ENCODE results near the gene CD79A.

The CD79A gene

DNA sequence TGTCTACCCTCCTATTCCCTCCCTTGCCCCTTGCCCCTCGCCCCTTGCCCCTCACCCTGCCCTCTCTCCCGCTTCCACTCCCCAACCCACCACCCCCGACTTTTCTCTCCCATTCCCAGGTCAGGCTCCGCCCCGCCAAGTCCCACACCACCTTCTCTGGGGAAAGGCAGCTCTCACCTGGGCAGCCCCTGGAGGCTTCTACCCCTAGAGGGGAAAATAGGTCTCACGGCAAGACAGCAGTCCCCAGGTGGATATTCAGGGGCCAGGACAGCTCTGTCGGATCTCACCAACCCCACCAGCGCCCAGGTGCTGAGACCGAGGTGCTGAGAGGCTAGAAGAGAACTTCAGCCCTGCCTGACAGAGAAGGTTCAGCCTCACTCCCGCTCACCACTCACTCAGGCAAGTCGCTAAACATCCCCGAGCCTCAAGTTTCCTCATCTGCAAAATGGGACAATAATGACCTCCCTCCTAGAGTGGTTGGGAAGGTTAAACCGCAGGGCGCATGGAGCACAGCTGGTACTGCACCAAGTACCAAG is 52.5 kb downstream of the CD79A start:
- no peaks in the 10 kb centered on the region for H3K9me3 ChIP-seq (ENCODE audit: control insufficient read depth, insufficient read depth, low read length)
- H3K36me3 ChIP-seq (ENCODE audit: control insufficient read depth, insufficient read depth, low read length) = no peaks in the 10 kb centered on the region
- no peak overlapping the region for H3K27ac ChIP-seq (ENCODE audit: low read depth, low read length)
- no peak overlapping the region for H3K4me3 ChIP-seq (ENCODE audit: low read depth, low read length)
- H3K9ac ChIP-seq (ENCODE audit: low read depth, low read length) = no peak overlapping the region
- H3K27me3 ChIP-seq (ENCODE audit: control insufficient read depth, insufficient read depth, low read length) = peaks cover 99% of the 10 kb centered on the region
- H3K4me1 ChIP-seq (ENCODE audit: control insufficient read depth, insufficient read depth, low read length) = peaks cover 13% of the 10 kb centered on the region

- H3K9me3 ChIP-seq (ENCODE audit: control insufficient read depth, insufficient read depth, low read length) = no peaks in the 10 kb centered on the region
- no peak overlapping the region for H3K9ac ChIP-seq (ENCODE audit: low read depth, low read length)
- H3K4me3 ChIP-seq (ENCODE audit: low read depth, low read length) = no peak overlapping the region
- H3K36me3 ChIP-seq (ENCODE audit: control insufficient read depth, insufficient read depth, low read length) = no peaks in the 10 kb centered on the region
- H3K27ac ChIP-seq (ENCODE audit: low read depth, low read length) = no peak overlapping the region
- H3K27me3 ChIP-seq (ENCODE audit: control insufficient read depth, insufficient read depth, low read length) = peaks cover 99% of the 10 kb centered on the region
- peaks cover 13% of the 10 kb centered on the region for H3K4me1 ChIP-seq (ENCODE audit: control insufficient read depth, insufficient read depth, low read length)
Observed at GRCh38 chr19:41930322-41930722, 53.2 kb downstream of the CD79A start.

Data from HUES48 (cell line).